Measurements from ENCODE around the gene OR10A2.

Gene OR10A2

DNA sequence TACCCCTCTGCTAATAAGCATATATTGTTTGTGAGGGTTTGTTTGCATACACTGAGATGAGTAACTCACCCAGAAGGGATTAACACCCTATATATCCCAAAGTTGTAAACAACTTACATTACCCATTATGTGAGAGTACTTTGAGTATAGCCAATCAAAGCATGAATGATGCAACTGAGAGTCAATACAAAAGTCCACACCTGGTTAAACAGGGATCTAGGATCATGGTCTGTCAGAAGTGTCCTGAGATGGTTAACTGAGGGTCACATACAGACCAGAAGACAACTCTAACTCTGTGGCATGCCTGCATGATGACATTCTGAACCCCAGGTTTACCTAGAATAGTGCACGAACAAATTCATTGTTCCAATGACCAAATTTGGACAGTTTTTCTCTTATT is 34.8 kb upstream of the OR10A2 start:
- DNase-seq (ENCODE audit: low spot score), result no peak
- TF ChIP-seq, protein P1, sequence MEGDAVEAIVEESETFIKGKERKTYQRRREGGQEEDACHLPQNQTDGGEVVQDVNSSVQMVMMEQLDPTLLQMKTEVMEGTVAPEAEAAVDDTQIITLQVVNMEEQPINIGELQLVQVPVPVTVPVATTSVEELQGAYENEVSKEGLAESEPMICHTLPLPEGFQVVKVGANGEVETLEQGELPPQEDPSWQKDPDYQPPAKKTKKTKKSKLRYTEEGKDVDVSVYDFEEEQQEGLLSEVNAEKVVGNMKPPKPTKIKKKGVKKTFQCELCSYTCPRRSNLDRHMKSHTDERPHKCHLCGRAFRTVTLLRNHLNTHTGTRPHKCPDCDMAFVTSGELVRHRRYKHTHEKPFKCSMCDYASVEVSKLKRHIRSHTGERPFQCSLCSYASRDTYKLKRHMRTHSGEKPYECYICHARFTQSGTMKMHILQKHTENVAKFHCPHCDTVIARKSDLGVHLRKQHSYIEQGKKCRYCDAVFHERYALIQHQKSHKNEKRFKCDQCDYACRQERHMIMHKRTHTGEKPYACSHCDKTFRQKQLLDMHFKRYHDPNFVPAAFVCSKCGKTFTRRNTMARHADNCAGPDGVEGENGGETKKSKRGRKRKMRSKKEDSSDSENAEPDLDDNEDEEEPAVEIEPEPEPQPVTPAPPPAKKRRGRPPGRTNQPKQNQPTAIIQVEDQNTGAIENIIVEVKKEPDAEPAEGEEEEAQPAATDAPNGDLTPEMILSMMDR (IDR thresholded peaks at IDR 0.05; ENCODE audit: borderline replicate concordance, control extremely low read depth, extremely low read depth, insufficient read depth, missing control alignments), result no peak
- in situ Hi-C loops (cut with MboI; ENCODE audit: low sequenced_read_pairs, unreplicated experiment), result no loop called here

DNA sequence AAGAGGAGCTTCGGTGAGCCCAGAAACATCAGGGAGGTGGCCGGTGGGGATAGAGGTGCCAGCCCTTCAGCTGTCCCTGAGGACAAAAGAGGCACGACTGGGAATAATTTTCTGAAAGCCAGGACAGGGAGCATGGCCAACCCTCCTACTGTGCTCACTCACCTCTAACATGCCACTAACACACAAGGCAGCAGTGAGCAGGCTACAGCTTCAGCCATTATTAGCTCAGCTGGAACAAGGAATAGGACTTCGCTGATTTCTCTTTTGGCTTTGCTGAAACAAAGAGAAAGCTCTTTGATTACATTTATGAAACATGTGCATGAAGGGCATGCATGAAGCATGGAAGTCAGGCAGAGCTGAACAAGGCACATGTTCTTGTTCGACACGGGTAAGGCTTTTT is 29.5 kb upstream of the OR10A2 start:
- TF ChIP-seq, protein P1 (IDR thresholded peaks at IDR 0.05; ENCODE audit: borderline replicate concordance, control extremely low read depth, extremely low read depth, insufficient read depth, missing control alignments), result no peak
- in situ Hi-C loops (cut with MboI; ENCODE audit: low sequenced_read_pairs, unreplicated experiment), result no loop called here
- DNase-seq (ENCODE audit: low spot score), result no peak

DNA sequence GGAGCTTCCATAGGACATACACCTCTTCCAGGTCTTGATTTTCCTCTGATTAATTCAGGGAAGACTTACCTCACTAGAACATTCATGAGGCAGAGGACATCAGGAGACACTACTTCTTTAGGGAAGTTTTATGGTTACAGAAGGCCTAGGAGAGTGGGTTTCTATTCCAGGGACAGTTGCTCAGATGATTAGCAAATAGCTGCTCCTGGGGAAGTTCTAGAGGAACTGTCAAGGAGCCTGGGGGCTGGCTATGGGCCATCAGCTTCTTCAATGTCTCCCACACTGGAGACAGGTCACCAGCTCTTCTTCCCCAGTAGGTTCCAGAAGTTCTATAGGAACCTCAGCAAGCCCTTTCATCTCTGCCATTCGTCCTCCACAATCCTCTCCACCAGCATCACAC is 28.8 kb upstream of the OR10A2 start:
- TF ChIP-seq, protein P1 (IDR thresholded peaks at IDR 0.05; ENCODE audit: borderline replicate concordance, control extremely low read depth, extremely low read depth, insufficient read depth, missing control alignments), result no peak
- in situ Hi-C loops (cut with MboI; ENCODE audit: low sequenced_read_pairs, unreplicated experiment), result no loop called here
- DNase-seq (ENCODE audit: low spot score), result no peak

DNA sequence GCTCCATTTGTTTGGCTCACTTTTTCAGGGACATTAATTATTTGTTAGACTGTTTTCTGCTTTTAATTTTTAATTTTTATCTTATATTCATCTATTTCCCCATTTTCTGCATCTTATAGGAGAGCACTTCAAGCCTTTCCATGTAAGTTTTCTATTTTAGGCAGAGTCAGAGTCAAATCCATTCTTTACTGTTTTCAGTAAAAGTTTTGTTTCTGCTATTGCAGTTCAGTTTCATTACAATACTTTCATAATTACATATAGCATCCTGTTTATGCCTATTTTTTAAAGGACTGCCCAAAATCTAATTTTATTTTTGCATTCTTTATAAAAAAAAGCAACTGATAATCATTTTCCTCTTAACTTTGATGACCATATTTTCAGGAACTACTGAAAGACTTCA is 21.2 kb upstream of the OR10A2 start:
- no peak for DNase-seq (ENCODE audit: low spot score)
- TF ChIP-seq, protein P1 (IDR thresholded peaks at IDR 0.05; ENCODE audit: borderline replicate concordance, control extremely low read depth, extremely low read depth, insufficient read depth, missing control alignments), result no peak
- in situ Hi-C loops (cut with MboI; ENCODE audit: low sequenced_read_pairs, unreplicated experiment), result no loop called here

DNA sequence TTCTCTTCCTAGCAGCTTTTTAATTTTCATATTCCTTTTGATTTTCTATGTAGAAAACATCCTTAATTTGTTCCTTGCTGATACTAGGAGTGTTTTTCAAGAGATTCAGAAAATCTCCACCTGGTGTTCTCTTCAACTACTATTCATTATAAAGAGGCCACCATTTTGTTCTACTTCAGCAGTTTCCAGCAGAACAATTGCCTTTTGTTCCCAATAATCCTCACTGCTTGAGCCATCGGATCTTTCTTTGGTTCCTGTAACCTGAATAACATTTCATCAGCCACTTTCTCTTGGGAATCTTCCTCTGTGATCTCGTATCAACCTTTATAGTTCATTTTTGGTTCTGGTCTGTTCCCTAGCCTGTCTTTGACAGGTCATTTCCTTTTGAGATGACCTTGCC is 19.2 kb upstream of the OR10A2 start:
- TF ChIP-seq, protein P1 (IDR thresholded peaks at IDR 0.05; ENCODE audit: borderline replicate concordance, control extremely low read depth, extremely low read depth, insufficient read depth, missing control alignments), result no peak
- DNase-seq (ENCODE audit: low spot score), result no peak
- in situ Hi-C loops (cut with MboI; ENCODE audit: low sequenced_read_pairs, unreplicated experiment), result no loop called here

DNA sequence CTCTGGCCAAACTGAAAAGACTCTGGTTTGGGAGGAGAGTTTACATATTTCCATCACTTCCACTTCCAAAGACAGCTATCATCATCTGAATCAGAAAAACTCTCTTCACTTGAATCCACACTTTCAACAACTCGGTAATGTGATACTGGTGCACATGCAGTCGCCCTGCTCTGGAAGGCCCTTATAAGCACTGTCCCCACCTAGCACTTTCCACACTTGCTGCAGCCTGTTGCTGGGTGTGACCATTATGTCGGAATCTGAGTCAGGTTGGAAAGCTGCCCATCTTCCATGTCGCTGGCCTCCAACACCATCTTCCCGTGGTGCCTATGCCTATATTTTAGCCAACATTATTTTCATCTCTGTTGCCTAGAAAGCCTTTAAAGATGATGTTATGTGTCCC is 18.5 kb upstream of the OR10A2 start:
- TF ChIP-seq, protein P1 (IDR thresholded peaks at IDR 0.05; ENCODE audit: borderline replicate concordance, control extremely low read depth, extremely low read depth, insufficient read depth, missing control alignments), result no peak
- DNase-seq (ENCODE audit: low spot score), result no peak
- in situ Hi-C loops (cut with MboI; ENCODE audit: low sequenced_read_pairs, unreplicated experiment), result no loop called here

DNA sequence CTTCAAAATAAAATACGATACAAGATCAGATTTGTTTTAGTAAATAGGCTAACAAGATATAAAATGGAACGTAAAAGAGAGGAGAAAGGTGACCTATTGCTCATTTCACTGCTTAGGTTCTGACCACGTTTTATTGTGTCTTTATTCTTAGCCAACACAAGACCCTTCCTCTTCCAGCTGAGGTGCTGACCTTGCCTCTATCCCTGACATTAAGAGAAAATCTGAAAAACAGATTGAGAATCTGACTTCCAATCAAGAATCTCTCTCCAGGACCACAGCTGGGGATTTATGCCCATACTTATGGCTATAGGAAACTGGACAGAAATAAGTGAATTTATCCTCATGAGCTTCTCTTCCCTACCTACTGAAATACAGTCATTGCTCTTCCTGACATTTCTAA is 17.5 kb upstream of the OR10A2 start, which contains the start of gene OR10A5:
Gene OR10A5 (plus strand): TSS at position 301 of the 400 bp plus-strand sequence. CDS start 0 bp downstream, at position 301.
- TF ChIP-seq, protein P1 (IDR thresholded peaks at IDR 0.05; ENCODE audit: borderline replicate concordance, control extremely low read depth, extremely low read depth, insufficient read depth, missing control alignments), result no peak

More for the DNA sequence above, 17.5 kb upstream of the OR10A2 start, which contains the start of gene OR10A5:
- DNase-seq (ENCODE audit: low spot score), result no peak
- in situ Hi-C loops (cut with MboI; ENCODE audit: low sequenced_read_pairs, unreplicated experiment), result no loop called here
